Peyer's patch (tissue), 4 donors: Measurements from ENCODE around the gene OIP5. TPM values are rescaled to one million over a fixed set of nuclear protein-coding genes. Genes with fewer than 3 reads are reported as not detected.

Experiments used
- DNase-seq, 3 donors: peaks; one replicate each; pipeline ENCODE4 v3.0.0-alpha.2; 2017 to 2019
- H3K27ac ChIP-seq, 4 donors: fragments of 200-600 bp; sonication (generic); one replicate each; pipeline ENCODE4 v1.5.1; 2016 to 2019
- H3K27me3 ChIP-seq, 2 donors: fragments of 200-600 bp; sonication (generic); one replicate each; pipeline ENCODE4 v1.5.1; 2019
- H3K36me3 ChIP-seq, 3 donors: fragments of 200-600 bp; sonication (generic); one replicate each; pipeline ENCODE4 v1.5.1; 2016 to 2019
- H3K4me1 ChIP-seq, 4 donors: fragments of 200-600 bp; sonication (generic); one replicate each; pipeline ENCODE4 v1.5.1; 2016 to 2019
- H3K4me3 ChIP-seq, 4 donors: fragments of 200-600 bp; sonication (generic); 1 replicate in 3 of 4; 2 replicates in 1 of 4; pipeline ENCODE4 v1.5.1; 2016 to 2019; ENCODE audit warnings: mild to moderate bottlenecking in 1 of 4
- H3K9me3 ChIP-seq, 4 donors: fragments of 200-600 bp; sonication (generic); one replicate each; pipeline ENCODE4 v1.5.1; 2016 to 2019; ENCODE audit warnings: mild to moderate bottlenecking in 1 of 4
- CTCF ChIP-seq, 6 experiments: fragments of 450-650 bp in 4 of 6; fragments of 200-600 bp in 2 of 6; sonication (generic) in 1 of 6; IDR thresholded peaks; one replicate each; pipeline ENCODE4 v1.5.1; 2017 to 2019; ENCODE audit warnings: antibody characterized with exemption in 6 of 6, mild to moderate bottlenecking in 3 of 6, moderate library complexity in 1 of 6
- POLR2A ChIP-seq, 2 donors: fragments of 450-650 bp; IDR thresholded peaks; one replicate each; pipeline ENCODE4 v1.5.1; 2017; ENCODE audit warnings: antibody characterized with exemption in 2 of 2, mild to moderate bottlenecking in 2 of 2, moderate library complexity in 2 of 2
- total RNA-seq, 4 donors: library from RNA; depleted of rRNA; stranded (reverse); fragments of >200 nt; gene quantifications; one replicate each; pipeline ENCODE4 v1.1.0, GENCODE V29; 2016

Gene OIP5
- total RNA-seq, 4 donors from 2014 or later, result 1.0 to 1.9 TPM; not detected in 2

GRCh38 chr15:41336549-41336948 is 4.2 kb upstream of the OIP5 start:
- Histone ChIP-seq H3K4me1 (peaks cover 0 to 5% (median 3%) of the 10 kb centered on the region in 4 donors), H3K27ac (no peak overlapping the region), H3K9me3 (no peaks in the 10 kb centered on the region), H3K36me3 (no peaks in the 10 kb centered on the region), H3K27me3 (no peaks in the 10 kb centered on the region), H3K4me3 (no peak overlapping the region)
- TF ChIP-seq POLR2A (IDR thresholded peaks at IDR 0.05) (no peak), CTCF (IDR thresholded peaks at IDR 0.05) (no peak)
- DNase-seq, result no peak

- peaks cover 0 to 6% (median 4%) of the 10 kb centered on the region in 4 donors for H3K4me1 ChIP-seq
- no peaks in the 10 kb centered on the region for H3K27me3 ChIP-seq
- H3K4me3 ChIP-seq, result peak overlapping the region in 3 of 4 donors; percentile 80 to 93 (median 80)
- H3K9me3 ChIP-seq, result no peaks in the 10 kb centered on the region
- DNase-seq, result no peak
- no peak overlapping the region for H3K27ac ChIP-seq
- H3K36me3 ChIP-seq, result no peaks in the 10 kb centered on the region
- TF ChIP-seq POLR2A (IDR thresholded peaks at IDR 0.05) (no peak), CTCF (IDR thresholded peaks at IDR 0.05) (no peak)
Observed at GRCh38 chr15:41334293-41335120, 2.1 kb upstream of the OIP5 start.

GRCh38 chr15:41333026-41333562 is 703 bp upstream of the OIP5 start:
- TF ChIP-seq POLR2A (IDR thresholded peaks at IDR 0.05) (no peak), CTCF (IDR thresholded peaks at IDR 0.05) (no peak)
- H3K27me3 ChIP-seq, result no peaks in the 10 kb centered on the region
- H3K36me3 ChIP-seq, result no peaks in the 10 kb centered on the region
- peak overlapping the region; percentile 60 to 81 (median 77) for H3K27ac ChIP-seq
- H3K4me1 ChIP-seq, result peaks cover 0 to 6% (median 4%) of the 10 kb centered on the region in 4 donors
- DNase-seq, result no peak
- H3K4me3 ChIP-seq, result peak overlapping the region; percentile 80 to 93 (median 84)
- H3K9me3 ChIP-seq, result no peaks in the 10 kb centered on the region

- Histone ChIP-seq H3K27me3 (no peaks in the 10 kb centered on the region), H3K4me1 (peaks cover 0 to 6% (median 4%) of the 10 kb centered on the region in 4 donors), H3K9me3 (no peaks in the 10 kb centered on the region), H3K27ac (peak overlapping the region; percentile 59 to 81 (median 68)), H3K36me3 (no peaks in the 10 kb centered on the region), H3K4me3 (peak overlapping the region; percentile 80 to 93 (median 84))
- peak in 2 of 3 donors; percentile 79 to 85 for DNase-seq
- TF ChIP-seq POLR2A (IDR thresholded peaks at IDR 0.05) (no peak), CTCF (IDR thresholded peaks at IDR 0.05) (peak in 2 of 6 experiments; percentile 57 to 78)
Observed at GRCh38 chr15:41331833-41332193, 578 bp downstream of the OIP5 start.

GRCh38 chr15:41331281-41331680 is 1.1 kb downstream of the OIP5 start:
- H3K4me1 ChIP-seq, result peaks cover 0 to 6% (median 4%) of the 10 kb centered on the region in 4 donors
- peak overlapping the region in 1 of 4 donors; percentile 80 for H3K4me3 ChIP-seq
- H3K27me3 ChIP-seq, result no peaks in the 10 kb centered on the region
- TF ChIP-seq POLR2A (IDR thresholded peaks at IDR 0.05), result no peak
- no peak for TF ChIP-seq CTCF (IDR thresholded peaks at IDR 0.05)
- H3K9me3 ChIP-seq, result no peaks in the 10 kb centered on the region
- no peak for DNase-seq
- H3K36me3 ChIP-seq, result no peaks in the 10 kb centered on the region
- no peak overlapping the region for H3K27ac ChIP-seq
